K562 (cell line): ENCODE measurements around the gene ZNF865. TPM values are rescaled to one million over a fixed set of nuclear protein-coding genes. Genes with fewer than 3 reads are reported as not detected.

Source experiments
- ARHGAP35 ChIP-seq: fragments of 450-650 bp; IDR thresholded peaks from 2 replicates; pipeline ENCODE4 v1.6.1; 2018; ENCODE audit not compliant: partially characterized antibody
- CBX3 ChIP-seq, 2 experiments: IDR thresholded peaks; 1 replicate in 1 of 2; 2 replicates in 1 of 2; pipeline ENCODE4 v1.6.1; 2012; ENCODE audit warnings: inconsistent platforms in 2 of 2, low read length in 2 of 2, borderline replicate concordance in 1 of 2, control low read depth in 1 of 2
- CREM ChIP-seq: IDR thresholded peaks from 2 replicates; pipeline ENCODE4 v1.6.1; 2014; ENCODE audit warnings: antibody characterized with exemption, low read depth
- DDX20 ChIP-seq: fragments of 450-650 bp; IDR thresholded peaks from 2 replicates; pipeline ENCODE4 v1.6.1; 2016; ENCODE audit warnings: missing genetic modification characterization, low read depth, mild to moderate bottlenecking, missing compliant biosample characterization, moderate library complexity
- FOS ChIP-seq: IDR thresholded peaks from 3 replicates; pipeline ENCODE4 v1.6.1; 2011; ENCODE audit not compliant: insufficient read length; ENCODE audit errors: extremely low read depth
- HMG20B ChIP-seq: fragments of 250-450 bp; sonication (Bioruptor Pico); IDR thresholded peaks from 2 replicates; pipeline ENCODE4 v1.5.0; 2021; ENCODE audit warnings: mild to moderate bottlenecking
- HNRNPL ChIP-seq: fragments of 200-400 bp; formaldehyde crosslinking; IDR thresholded peaks from 2 replicates; pipeline ENCODE4 v1.6.1; 2017; ENCODE audit warnings: low read depth, mild to moderate bottlenecking, low read length
- JUN ChIP-seq, 2 experiments: sonication (generic) in 1 of 2; formaldehyde crosslinking in 1 of 2; IDR thresholded peaks; 2 replicates each; pipeline versions ENCODE4 v1.6.1 to v1.8.0; 2012 to 2022; ENCODE audit warnings: borderline replicate concordance in 2 of 2, mild to moderate bottlenecking in 2 of 2, improper control_type of control experiment in 1 of 2, low read depth in 1 of 2, low read length in 1 of 2, missing genetic modification reagents in 1 of 2
- KLF10 ChIP-seq: fragments of 250-450 bp; sonication (Bioruptor Pico); IDR thresholded peaks from 2 replicates; pipeline ENCODE4 v1.6.1; 2021; ENCODE audit warnings: matching md5 sums
- L3MBTL2 ChIP-seq: fragments of 450-650 bp; IDR thresholded peaks from 2 replicates; pipeline ENCODE4 v1.6.1; 2016; ENCODE audit warnings: mild to moderate bottlenecking, moderate library complexity
- MAFK ChIP-seq: IDR thresholded peaks from 2 replicates; pipeline ENCODE4 v1.6.1; 2011; ENCODE audit warnings: low read length, improper control_type of control experiment
- NFATC3 ChIP-seq: fragments of 450-650 bp; IDR thresholded peaks from 2 replicates; pipeline ENCODE4 v1.6.1; 2017; ENCODE audit warnings: mild to moderate bottlenecking
- POLR3G ChIP-seq: IDR thresholded peaks from 2 replicates; pipeline ENCODE4 v1.6.1; 2011; ENCODE audit not compliant: insufficient read length, insufficient replicate concordance; ENCODE audit errors: extremely low read depth
- RFX7 ChIP-seq: fragments of 250-450 bp; sonication (Bioruptor Pico); IDR thresholded peaks from 2 replicates; pipeline ENCODE4 v1.5.1; 2021; ENCODE audit warnings: mild to moderate bottlenecking
- SMARCA5 ChIP-seq: fragments of 450-650 bp; IDR thresholded peaks from 2 replicates; pipeline ENCODE4 v1.6.1; 2016
- SREBF2 ChIP-seq: sonication (generic); formaldehyde crosslinking; IDR thresholded peaks from 2 replicates; pipeline ENCODE4 v1.4.0; 2020; ENCODE audit warnings: mild to moderate bottlenecking, missing genetic modification reagents
- SRSF9 ChIP-seq: fragments of 200-400 bp; formaldehyde crosslinking; IDR thresholded peaks from 2 replicates; pipeline ENCODE4 v1.6.1; 2017; ENCODE audit warnings: low read depth, low read length, borderline replicate concordance
- TOE1 ChIP-seq, 2 experiments: fragments of 450-650 bp in 1 of 2; sonication (generic) in 1 of 2; formaldehyde crosslinking in 1 of 2; IDR thresholded peaks; 2 replicates each; pipeline versions ENCODE4 v1.7.1 to v1.8.0; 2016 to 2022; ENCODE audit warnings: borderline replicate concordance in 2 of 2, mild to moderate bottlenecking in 2 of 2, antibody characterized with exemption in 1 of 2, inconsistent platforms in 1 of 2, low read depth in 1 of 2, missing genetic modification reagents in 1 of 2, moderate library complexity in 1 of 2
- polyA plus RNA-seq, 8 experiments: library from polyadenylated mRNA; depleted of rRNA in 4 of 8; stranded (reverse) in 5 of 8; unstranded in 3 of 8; fragments of >200 nt; fragmentation: Nextera tagmentation in 2 of 8; fragmentation: Illumina TruSeq in 1 of 8; extraction: Ambion mirVana in 2 of 8; extraction: Trizol in 1 of 8; gene quantifications; 2 replicates each; pipeline versions ENCODE4 v1.2.1 to v1.2.3, GENCODE V29; 2011 to 2014; ENCODE audit warnings: inconsistent platforms in 1 of 8, missing spikeins in 1 of 8
- total RNA-seq, 7 experiments: library from RNA; depleted of rRNA in 6 of 7; stranded (reverse); fragments of >200 nt in 6 of 7; fragmentation: Illumina TruSeq in 2 of 7; extraction: Trizol in 2 of 7; gene quantifications; 2 replicates each; pipeline versions ENCODE4 v1.2.1 to v1.2.3, GENCODE V29; 2011 to 2021; ENCODE audit warnings: low replicate concordance in 1 of 7
- TF ChIP-seq, protein P1 (sequence below): fragments of 450-650 bp; IDR thresholded peaks from 2 replicates; pipeline ENCODE4 v1.7.1; 2018; ENCODE audit warnings: mild to moderate bottlenecking, low read depth; ENCODE audit not compliant: partially characterized antibody
- TF ChIP-seq, protein P2 (sequence below): sonication (generic); formaldehyde crosslinking; IDR thresholded peaks from 2 replicates; pipeline ENCODE4 v1.8.0; 2022; ENCODE audit warnings: mild to moderate bottlenecking, missing genetic modification reagents, borderline replicate concordance
- TF ChIP-seq, protein P3 (sequence below): fragments of 450-650 bp; formaldehyde crosslinking; conservative IDR thresholded peaks from 2 replicates; pipeline ENCODE4 v1.4.0; 2022; ENCODE audit warnings: mild to moderate bottlenecking, missing genetic modification characterization

Gene ZNF865
- total and polyA plus RNA-seq, 9 of the 15 experiments (the other 6 are each of a cell fraction or from before 2014, with no cell fraction given): 0.40 to 18.8 (median 1.6) TPM; not detected in 2

DNA sequence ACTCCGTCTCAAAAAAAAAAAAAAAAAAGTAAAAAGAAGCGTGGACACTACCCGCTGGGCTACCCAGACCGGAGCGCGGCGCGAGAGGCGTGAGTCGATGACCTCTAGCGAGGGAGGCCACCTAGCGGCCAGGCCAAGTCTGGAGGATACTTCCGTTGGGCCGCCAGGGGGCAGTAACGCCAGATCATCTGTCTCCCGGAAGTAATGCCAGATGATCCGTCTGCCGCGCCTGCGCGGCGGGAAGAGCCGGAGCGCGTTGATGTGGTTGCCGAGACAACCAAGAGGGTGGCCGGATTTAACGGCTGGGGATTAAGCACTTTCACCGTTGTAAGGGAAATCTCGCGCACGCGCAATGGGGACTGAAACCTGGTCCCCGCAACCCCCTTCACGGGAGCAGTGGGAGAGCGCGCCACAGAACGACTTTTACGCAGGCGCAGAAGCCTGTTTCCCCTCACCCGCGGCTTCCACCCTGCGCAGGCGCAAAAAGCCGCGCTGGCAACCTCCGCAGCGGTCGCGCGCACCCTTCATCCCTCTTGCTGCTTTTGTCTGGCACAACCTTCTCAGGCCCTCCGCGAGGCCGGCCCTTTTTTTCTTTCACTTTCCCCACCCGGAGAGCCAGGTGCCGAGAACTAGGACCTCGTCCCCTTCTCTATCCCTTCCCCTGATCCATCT is 48.3 kb downstream of the ZNF865 start (continued):
- TF ChIP-seq HMG20B (CRISPR knock-in tag): no peak
- peak in 1 of 2 experiments; percentile 90; a peak in 2 of 3 replicates for TF ChIP-seq CBX3 (IDR thresholded peaks at IDR 0.05; ENCODE audit: borderline replicate concordance in 1 of 2, low read length in 2 of 2)
- no peak for TF ChIP-seq NFATC3
- no peak for TF ChIP-seq FOS
- TF ChIP-seq, protein P1, sequence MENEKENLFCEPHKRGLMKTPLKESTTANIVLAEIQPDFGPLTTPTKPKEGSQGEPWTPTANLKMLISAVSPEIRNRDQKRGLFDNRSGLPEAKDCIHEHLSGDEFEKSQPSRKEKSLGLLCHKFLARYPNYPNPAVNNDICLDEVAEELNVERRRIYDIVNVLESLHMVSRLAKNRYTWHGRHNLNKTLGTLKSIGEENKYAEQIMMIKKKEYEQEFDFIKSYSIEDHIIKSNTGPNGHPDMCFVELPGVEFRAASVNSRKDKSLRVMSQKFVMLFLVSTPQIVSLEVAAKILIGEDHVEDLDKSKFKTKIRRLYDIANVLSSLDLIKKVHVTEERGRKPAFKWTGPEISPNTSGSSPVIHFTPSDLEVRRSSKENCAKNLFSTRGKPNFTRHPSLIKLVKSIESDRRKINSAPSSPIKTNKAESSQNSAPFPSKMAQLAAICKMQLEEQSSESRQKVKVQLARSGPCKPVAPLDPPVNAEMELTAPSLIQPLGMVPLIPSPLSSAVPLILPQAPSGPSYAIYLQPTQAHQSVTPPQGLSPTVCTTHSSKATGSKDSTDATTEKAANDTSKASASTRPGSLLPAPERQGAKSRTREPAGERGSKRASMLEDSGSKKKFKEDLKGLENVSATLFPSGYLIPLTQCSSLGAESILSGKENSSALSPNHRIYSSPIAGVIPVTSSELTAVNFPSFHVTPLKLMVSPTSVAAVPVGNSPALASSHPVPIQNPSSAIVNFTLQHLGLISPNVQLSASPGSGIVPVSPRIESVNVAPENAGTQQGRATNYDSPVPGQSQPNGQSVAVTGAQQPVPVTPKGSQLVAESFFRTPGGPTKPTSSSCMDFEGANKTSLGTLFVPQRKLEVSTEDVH: peak; percentile 98
- TF ChIP-seq TOE1 (IDR thresholded peaks at IDR 0.05; ENCODE audit: borderline replicate concordance): no peak
- 0 out of 2 replicates have a peak, but pooled peaks have one; percentile 46 for TF ChIP-seq TOE1 (CRISPR knock-in tag; IDR thresholded peaks at IDR 0.05; ENCODE audit: borderline replicate concordance, low read depth)
- TF ChIP-seq RFX7 (CRISPR knock-in tag): no peak
- no peak; the same call in 1 of the 2 replicates for TF ChIP-seq SMARCA5
- no peak for TF ChIP-seq MAFK
- peak; percentile 72; the same call in 1 of the 2 replicates for TF ChIP-seq JUN (IDR thresholded peaks at IDR 0.05; ENCODE audit: borderline replicate concordance, low read depth, low read length)
- TF ChIP-seq JUN (CRISPR knock-in tag; IDR thresholded peaks at IDR 0.05; ENCODE audit: borderline replicate concordance): peak; percentile 17; the same call in 1 of the 2 replicates
- TF ChIP-seq, protein P2, sequence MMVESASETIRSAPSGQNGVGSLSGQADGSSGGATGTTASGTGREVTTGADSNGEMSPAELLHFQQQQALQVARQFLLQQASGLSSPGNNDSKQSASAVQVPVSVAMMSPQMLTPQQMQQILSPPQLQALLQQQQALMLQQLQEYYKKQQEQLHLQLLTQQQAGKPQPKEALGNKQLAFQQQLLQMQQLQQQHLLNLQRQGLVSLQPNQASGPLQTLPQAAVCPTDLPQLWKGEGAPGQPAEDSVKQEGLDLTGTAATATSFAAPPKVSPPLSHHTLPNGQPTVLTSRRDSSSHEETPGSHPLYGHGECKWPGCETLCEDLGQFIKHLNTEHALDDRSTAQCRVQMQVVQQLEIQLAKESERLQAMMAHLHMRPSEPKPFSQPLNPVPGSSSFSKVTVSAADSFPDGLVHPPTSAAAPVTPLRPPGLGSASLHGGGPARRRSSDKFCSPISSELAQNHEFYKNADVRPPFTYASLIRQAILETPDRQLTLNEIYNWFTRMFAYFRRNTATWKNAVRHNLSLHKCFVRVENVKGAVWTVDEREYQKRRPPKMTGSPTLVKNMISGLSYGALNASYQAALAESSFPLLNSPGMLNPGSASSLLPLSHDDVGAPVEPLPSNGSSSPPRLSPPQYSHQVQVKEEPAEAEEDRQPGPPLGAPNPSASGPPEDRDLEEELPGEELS: no peak
- TF ChIP-seq POLR3G: no peak
- TF ChIP-seq L3MBTL2: peak; percentile 84
- TF ChIP-seq, protein P3, sequence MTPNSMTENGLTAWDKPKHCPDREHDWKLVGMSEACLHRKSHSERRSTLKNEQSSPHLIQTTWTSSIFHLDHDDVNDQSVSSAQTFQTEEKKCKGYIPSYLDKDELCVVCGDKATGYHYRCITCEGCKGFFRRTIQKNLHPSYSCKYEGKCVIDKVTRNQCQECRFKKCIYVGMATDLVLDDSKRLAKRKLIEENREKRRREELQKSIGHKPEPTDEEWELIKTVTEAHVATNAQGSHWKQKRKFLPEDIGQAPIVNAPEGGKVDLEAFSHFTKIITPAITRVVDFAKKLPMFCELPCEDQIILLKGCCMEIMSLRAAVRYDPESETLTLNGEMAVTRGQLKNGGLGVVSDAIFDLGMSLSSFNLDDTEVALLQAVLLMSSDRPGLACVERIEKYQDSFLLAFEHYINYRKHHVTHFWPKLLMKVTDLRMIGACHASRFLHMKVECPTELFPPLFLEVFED: peak; percentile 67; the same call in 1 of the 2 replicates
- no peak for TF ChIP-seq HNRNPL
- TF ChIP-seq KLF10 (CRISPR knock-in tag): no peak
- TF ChIP-seq DDX20 (tag): no peak
- TF ChIP-seq SREBF2 (CRISPR knock-in tag): no peak
- peak; percentile 87 for TF ChIP-seq CREM
- no peak for TF ChIP-seq SRSF9
- TF ChIP-seq ARHGAP35: no peak
